Measurements from ENCODE around the gene NPTX1.

NPTX1 gene

GRCh38 chr17:80439499-80439898, 36.9 kb downstream of the NPTX1 start:
- Histone ChIP-seq H3K9me3 (ENCODE audit: severe bottlenecking) (no peaks in the 10 kb centered on the region), H3K36me3 (ENCODE audit: low read depth) (no peaks in the 10 kb centered on the region), H3K4me3 (ENCODE audit: severe bottlenecking) (no peak overlapping the region), H3K27ac (ENCODE audit: poor library complexity, severe bottlenecking) (no peak overlapping the region), H3K27me3 (ENCODE audit: insufficient read depth, poor library complexity, severe bottlenecking) (no peaks in the 10 kb centered on the region), H3K4me1 (ENCODE audit: insufficient read depth, poor library complexity, severe bottlenecking) (no peaks in the 10 kb centered on the region)
- ATAC-seq (ENCODE audit: low read depth) (no peak), DNase-seq (ENCODE audit: low spot score) (no peak)
- no peak for TF ChIP-seq CTCF (IDR thresholded peaks at IDR 0.05; ENCODE audit: poor library complexity, severe bottlenecking)

GRCh38 chr17:80438806-80439205, 37.6 kb downstream of the NPTX1 start:
- Histone ChIP-seq H3K4me1 (ENCODE audit: insufficient read depth, poor library complexity, severe bottlenecking) (no peaks in the 10 kb centered on the region), H3K36me3 (ENCODE audit: low read depth) (no peaks in the 10 kb centered on the region), H3K4me3 (ENCODE audit: severe bottlenecking) (no peak overlapping the region), H3K27ac (ENCODE audit: poor library complexity, severe bottlenecking) (no peak overlapping the region), H3K27me3 (ENCODE audit: insufficient read depth, poor library complexity, severe bottlenecking) (no peaks in the 10 kb centered on the region), H3K9me3 (ENCODE audit: severe bottlenecking) (no peaks in the 10 kb centered on the region)
- no peak for ATAC-seq (ENCODE audit: low read depth)
- no peak for DNase-seq (ENCODE audit: low spot score)
- no peak for TF ChIP-seq CTCF (IDR thresholded peaks at IDR 0.05; ENCODE audit: poor library complexity, severe bottlenecking)

GRCh38 chr17:80437532-80437931, 38.9 kb downstream of the NPTX1 start:
- Histone ChIP-seq H3K27me3 (ENCODE audit: insufficient read depth, poor library complexity, severe bottlenecking) (no peaks in the 10 kb centered on the region), H3K27ac (ENCODE audit: poor library complexity, severe bottlenecking) (no peak overlapping the region), H3K4me1 (ENCODE audit: insufficient read depth, poor library complexity, severe bottlenecking) (no peaks in the 10 kb centered on the region), H3K9me3 (ENCODE audit: severe bottlenecking) (no peaks in the 10 kb centered on the region), H3K36me3 (ENCODE audit: low read depth) (no peaks in the 10 kb centered on the region), H3K4me3 (ENCODE audit: severe bottlenecking) (no peak overlapping the region)
- TF ChIP-seq CTCF (IDR thresholded peaks at IDR 0.05; ENCODE audit: poor library complexity, severe bottlenecking) = no peak
- ATAC-seq (ENCODE audit: low read depth) (no peak), DNase-seq (ENCODE audit: low spot score) (no peak)

GRCh38 chr17:80433916-80434666, 42.3 kb downstream of the NPTX1 start:
- no peak overlapping the region for H3K4me3 ChIP-seq (ENCODE audit: severe bottlenecking)
- H3K4me1 ChIP-seq (ENCODE audit: insufficient read depth, poor library complexity, severe bottlenecking) = no peaks in the 10 kb centered on the region
- H3K36me3 ChIP-seq (ENCODE audit: low read depth) = no peaks in the 10 kb centered on the region
- H3K9me3 ChIP-seq (ENCODE audit: severe bottlenecking) = no peaks in the 10 kb centered on the region
- no peak for TF ChIP-seq CTCF (IDR thresholded peaks at IDR 0.05; ENCODE audit: poor library complexity, severe bottlenecking)
- no peak overlapping the region for H3K27ac ChIP-seq (ENCODE audit: poor library complexity, severe bottlenecking)
- DNase-seq (ENCODE audit: low spot score) = no peak
- ATAC-seq (ENCODE audit: low read depth) = no peak
- no peaks in the 10 kb centered on the region for H3K27me3 ChIP-seq (ENCODE audit: insufficient read depth, poor library complexity, severe bottlenecking)

- H3K4me3 ChIP-seq (ENCODE audit: severe bottlenecking) = no peak overlapping the region
- H3K4me1 ChIP-seq (ENCODE audit: insufficient read depth, poor library complexity, severe bottlenecking) = no peaks in the 10 kb centered on the region
- DNase-seq (ENCODE audit: low spot score) (no peak), ATAC-seq (ENCODE audit: low read depth) (no peak; the same call in 2 of the 3 replicates)
- H3K27ac ChIP-seq (ENCODE audit: poor library complexity, severe bottlenecking) = no peak overlapping the region
- no peaks in the 10 kb centered on the region for H3K36me3 ChIP-seq (ENCODE audit: low read depth)
- TF ChIP-seq CTCF (IDR thresholded peaks at IDR 0.05; ENCODE audit: poor library complexity, severe bottlenecking) = no peak
- no peaks in the 10 kb centered on the region for H3K27me3 ChIP-seq (ENCODE audit: insufficient read depth, poor library complexity, severe bottlenecking)
- no peaks in the 10 kb centered on the region for H3K9me3 ChIP-seq (ENCODE audit: severe bottlenecking)
Observed at GRCh38 chr17:80432961-80433550, 43.4 kb downstream of the NPTX1 start.

All from RWPE2 (cell line).